Measurements from ENCODE around the gene SIGLEC1. TPM values are rescaled to one million over a fixed set of nuclear protein-coding genes. Genes with fewer than 3 reads are reported as not detected.

The SIGLEC1 gene
- 2.1 TPM for total RNA-seq

DNA sequence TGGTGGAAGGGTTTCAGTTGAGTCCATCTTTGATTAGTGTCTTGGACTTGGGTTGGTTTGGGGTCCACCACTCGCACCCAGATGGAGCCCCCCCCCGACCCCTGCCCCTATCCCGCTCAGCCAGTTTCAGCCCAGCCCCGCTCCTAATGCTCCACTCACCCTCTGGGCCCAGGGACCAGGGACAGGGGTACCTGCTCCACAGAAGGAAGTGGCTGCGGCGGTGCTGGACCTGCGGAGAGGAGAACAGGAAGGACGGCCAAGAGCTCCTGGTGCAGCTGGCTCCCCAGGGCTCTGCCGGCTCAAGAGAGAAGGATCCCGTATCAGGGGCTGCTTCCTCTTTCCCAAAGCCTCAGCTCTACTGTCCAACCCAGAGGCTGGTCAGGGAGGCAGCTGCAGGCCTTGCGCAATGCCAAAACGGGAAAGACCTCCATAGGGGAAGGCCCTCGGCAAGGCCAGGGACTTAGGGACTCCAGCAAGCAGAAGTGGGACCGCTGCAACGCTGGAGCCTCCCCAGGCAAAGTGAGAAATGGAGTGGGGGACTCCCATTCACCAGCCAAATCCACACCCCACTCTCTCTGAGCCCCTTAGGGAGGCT is at the start of gene SIGLEC1:
TSS of gene SIGLEC1 (minus strand) at position 322 of the 595 bp plus-strand sequence. CDS start 5,472 bp downstream, outside the sequence.
- no peaks in the 10 kb centered on the region for H3K9me3 ChIP-seq (ENCODE audit: control insufficient read depth in 3 of 3, low read length in 3 of 3)
- H3K4me3 ChIP-seq (ENCODE audit: low read length in 3 of 3): peak within 1 kb of the TSS in 1 of 3 donors; percentile 3
- no peak within 1 kb of the TSS for H3K27ac ChIP-seq (ENCODE audit: low read depth, low read length)
- H3K4me1 ChIP-seq (ENCODE audit: control insufficient read depth in 3 of 3, insufficient read depth in 3 of 3, low read length in 3 of 3): peaks cover 6 to 22% (median 16%) of the 10 kb centered on the region in 3 donors
- H3K9ac ChIP-seq (ENCODE audit: low read depth in 1 of 3, low read length in 3 of 3): no peak within 1 kb of the TSS
- H3K27me3 ChIP-seq (ENCODE audit: control insufficient read depth in 3 of 3, insufficient read depth in 3 of 3, low read length in 3 of 3): no peaks in the 10 kb centered on the region
- H3K36me3 ChIP-seq (ENCODE audit: control insufficient read depth in 3 of 3, insufficient read depth in 3 of 3, low read length in 3 of 3): no peaks in the 10 kb centered on the region

DNA sequence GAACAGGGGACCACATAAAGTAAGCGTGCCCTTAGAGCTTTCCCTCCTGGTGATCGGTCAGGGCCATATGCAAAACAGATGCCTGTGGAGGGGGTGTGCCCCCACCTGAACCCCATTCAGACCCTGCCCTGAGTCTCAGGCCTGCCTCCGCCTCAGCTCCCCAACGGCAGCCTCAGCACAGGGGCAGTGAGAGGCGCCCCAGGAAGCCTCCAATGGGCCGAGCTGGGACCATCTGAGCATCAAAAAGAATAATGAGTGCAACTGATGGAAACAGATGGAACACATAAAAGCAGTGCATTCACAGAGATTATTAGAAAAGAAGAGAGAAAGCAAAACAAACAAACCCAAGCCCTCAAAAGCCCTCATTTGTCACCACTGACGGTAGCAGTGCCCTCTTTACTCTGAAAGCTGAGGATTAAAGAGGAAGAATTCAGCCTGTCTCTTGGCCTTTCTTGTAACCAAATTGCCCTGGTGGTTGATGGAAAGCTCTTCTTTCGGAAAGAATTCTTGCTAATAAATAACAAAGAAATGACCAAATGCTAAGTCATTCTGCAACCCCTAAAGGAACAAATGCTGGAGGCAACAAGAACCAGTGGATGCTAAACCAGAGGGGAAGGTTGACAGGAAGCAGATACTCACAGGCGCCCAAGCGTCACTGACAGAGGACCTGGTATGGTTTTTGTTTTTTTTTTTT is 48.4 kb upstream of the SIGLEC1 start:
- Histone ChIP-seq H3K27ac (ENCODE audit: low read depth, low read length) (peak overlapping the region; percentile 64), H3K4me3 (ENCODE audit: low read length in 3 of 3) (no peak overlapping the region), H3K9ac (ENCODE audit: low read depth in 1 of 3, low read length in 3 of 3) (no peak overlapping the region), H3K4me1 (ENCODE audit: control insufficient read depth in 3 of 3, insufficient read depth in 3 of 3, low read length in 3 of 3) (peaks cover 3 to 28% (median 14%) of the 10 kb centered on the region in 3 donors), H3K9me3 (ENCODE audit: control insufficient read depth in 3 of 3, low read length in 3 of 3) (no peaks in the 10 kb centered on the region), H3K36me3 (ENCODE audit: control insufficient read depth in 3 of 3, insufficient read depth in 3 of 3, low read length in 3 of 3) (peaks cover 0 to 6% (median 2%) of the 10 kb centered on the region in 3 donors), H3K27me3 (ENCODE audit: control insufficient read depth in 3 of 3, insufficient read depth in 3 of 3, low read length in 3 of 3) (no peaks in the 10 kb centered on the region)

DNA sequence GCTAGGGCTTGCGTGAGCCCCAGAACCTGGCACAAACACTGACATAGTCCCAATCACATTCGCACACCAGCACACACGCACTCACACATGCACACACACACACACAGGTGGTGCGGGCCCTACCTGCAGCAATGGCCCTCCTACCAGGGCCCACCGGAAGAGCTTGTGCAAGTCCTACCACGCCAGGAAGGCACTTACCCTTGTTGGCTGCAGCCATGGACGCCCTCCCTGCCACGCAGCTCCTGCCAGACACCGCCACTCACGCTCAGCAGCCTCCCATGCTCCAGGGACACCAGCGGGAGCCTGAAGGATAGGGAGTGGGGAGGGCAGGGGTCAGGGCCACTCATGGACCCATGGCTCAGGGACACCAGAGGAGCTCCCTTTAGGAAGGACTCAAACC is 47.5 kb upstream of the SIGLEC1 start:
- H3K4me1 ChIP-seq (ENCODE audit: control insufficient read depth in 3 of 3, insufficient read depth in 3 of 3, low read length in 3 of 3): peaks cover 1 to 22% (median 10%) of the 10 kb centered on the region in 3 donors
- no peaks in the 10 kb centered on the region for H3K27me3 ChIP-seq (ENCODE audit: control insufficient read depth in 3 of 3, insufficient read depth in 3 of 3, low read length in 3 of 3)
- peaks cover 0 to 6% (median 4%) of the 10 kb centered on the region in 3 donors for H3K36me3 ChIP-seq (ENCODE audit: control insufficient read depth in 3 of 3, insufficient read depth in 3 of 3, low read length in 3 of 3)
- no peak overlapping the region for H3K9ac ChIP-seq (ENCODE audit: low read depth in 1 of 3, low read length in 3 of 3)
- H3K9me3 ChIP-seq (ENCODE audit: control insufficient read depth in 3 of 3, low read length in 3 of 3): no peaks in the 10 kb centered on the region
- peak overlapping the region; percentile 64 for H3K27ac ChIP-seq (ENCODE audit: low read depth, low read length)
- no peak overlapping the region for H3K4me3 ChIP-seq (ENCODE audit: low read length in 3 of 3)

DNA sequence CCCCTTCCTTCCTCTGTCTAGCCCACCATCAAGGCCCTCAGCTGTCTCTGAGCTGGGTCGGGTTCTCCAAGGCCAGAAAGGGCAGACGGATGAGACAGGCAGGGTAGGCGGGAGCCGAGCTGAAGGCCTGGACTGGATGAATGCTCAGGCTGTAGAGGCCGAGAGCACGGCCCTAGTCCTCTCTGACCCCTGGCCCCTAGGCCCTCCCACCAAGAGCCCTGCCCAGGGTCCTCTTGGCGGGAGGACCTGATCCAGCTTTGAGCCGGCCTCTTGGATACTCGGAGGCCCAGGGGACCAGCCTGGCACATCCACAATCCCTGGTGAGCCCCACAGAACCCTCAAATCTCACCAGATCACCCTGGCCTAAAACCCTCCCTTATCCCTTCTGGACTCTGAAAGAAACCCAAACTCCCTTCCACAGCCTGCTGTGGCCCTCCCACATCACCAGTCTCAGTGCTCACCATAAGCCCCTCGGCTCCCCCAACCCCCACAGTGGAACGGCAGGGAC is 47.0 kb upstream of the SIGLEC1 start:
- peak overlapping the region; percentile 64 for H3K27ac ChIP-seq (ENCODE audit: low read depth, low read length)

DNA sequence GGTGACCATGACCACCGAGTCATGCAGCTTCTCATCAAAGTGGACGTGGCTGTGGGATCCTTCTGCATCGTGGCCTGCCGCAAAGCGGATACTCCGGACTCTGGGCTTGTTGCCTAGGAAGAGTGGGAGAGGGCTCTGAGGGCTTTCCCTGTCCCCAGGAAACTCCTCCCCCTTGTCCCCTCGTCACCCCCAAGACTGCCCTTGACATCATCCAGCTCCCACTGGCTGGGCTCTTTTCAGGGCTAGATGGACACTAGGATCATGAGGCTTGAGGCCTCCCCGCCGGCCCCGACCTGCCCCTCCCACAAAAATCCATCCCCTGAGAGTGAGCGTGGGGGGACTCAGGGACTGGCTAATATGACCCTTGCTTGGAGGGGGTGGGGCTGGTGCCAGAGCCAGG is 46.2 kb upstream of the SIGLEC1 start:
- Histone ChIP-seq H3K9me3 (ENCODE audit: control insufficient read depth in 3 of 3, low read length in 3 of 3) (no peaks in the 10 kb centered on the region), H3K4me3 (ENCODE audit: low read length in 3 of 3) (no peak overlapping the region), H3K9ac (ENCODE audit: low read depth in 1 of 3, low read length in 3 of 3) (no peak overlapping the region), H3K27ac (ENCODE audit: low read depth, low read length) (peak overlapping the region; percentile 64), H3K4me1 (ENCODE audit: control insufficient read depth in 3 of 3, insufficient read depth in 3 of 3, low read length in 3 of 3) (peaks cover 0 to 11% (median 8%) of the 10 kb centered on the region in 3 donors), H3K27me3 (ENCODE audit: control insufficient read depth in 3 of 3, insufficient read depth in 3 of 3, low read length in 3 of 3) (no peaks in the 10 kb centered on the region), H3K36me3 (ENCODE audit: control insufficient read depth in 3 of 3, insufficient read depth in 3 of 3, low read length in 3 of 3) (peaks cover 0 to 7% (median 4%) of the 10 kb centered on the region in 3 donors)

More for the DNA sequence above, 47.0 kb upstream of the SIGLEC1 start:
- Histone ChIP-seq H3K9me3 (ENCODE audit: control insufficient read depth in 3 of 3, low read length in 3 of 3) (no peaks in the 10 kb centered on the region), H3K4me1 (ENCODE audit: control insufficient read depth in 3 of 3, insufficient read depth in 3 of 3, low read length in 3 of 3) (peaks cover 0 to 19% (median 10%) of the 10 kb centered on the region in 3 donors), H3K36me3 (ENCODE audit: control insufficient read depth in 3 of 3, insufficient read depth in 3 of 3, low read length in 3 of 3) (peaks cover 0 to 7% (median 4%) of the 10 kb centered on the region in 3 donors), H3K4me3 (ENCODE audit: low read length in 3 of 3) (no peak overlapping the region), H3K9ac (ENCODE audit: low read depth in 1 of 3, low read length in 3 of 3) (peak overlapping the region in 1 of 3 donors; percentile 16), H3K27me3 (ENCODE audit: control insufficient read depth in 3 of 3, insufficient read depth in 3 of 3, low read length in 3 of 3) (no peaks in the 10 kb centered on the region)

DNA sequence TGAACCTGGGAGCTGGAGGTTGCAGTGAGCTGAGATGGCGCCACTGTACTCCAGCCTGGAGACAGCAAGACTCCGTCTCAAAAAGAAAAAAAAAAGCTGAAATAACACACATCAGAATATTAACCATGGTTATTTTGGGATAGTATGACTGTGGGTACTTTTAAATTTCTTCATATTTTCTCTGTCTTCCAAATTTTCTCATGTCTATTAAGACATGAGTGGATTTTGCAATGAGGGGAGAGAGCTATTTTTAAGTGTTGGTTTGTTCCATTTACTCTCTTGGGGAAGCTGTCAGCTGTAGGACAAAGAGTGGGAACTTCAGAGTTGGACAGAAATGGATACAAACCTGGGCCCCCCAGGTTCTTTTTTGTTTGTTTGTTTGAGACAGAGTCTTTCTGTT is 44.9 kb upstream of the SIGLEC1 start:
- H3K27ac ChIP-seq (ENCODE audit: low read depth, low read length): peak overlapping the region; percentile 27
- peaks cover 0 to 7% (median 4%) of the 10 kb centered on the region in 3 donors for H3K36me3 ChIP-seq (ENCODE audit: control insufficient read depth in 3 of 3, insufficient read depth in 3 of 3, low read length in 3 of 3)
- H3K4me3 ChIP-seq (ENCODE audit: low read length in 3 of 3): no peak overlapping the region
- H3K9ac ChIP-seq (ENCODE audit: low read depth in 1 of 3, low read length in 3 of 3): no peak overlapping the region
- no peaks in the 10 kb centered on the region for H3K27me3 ChIP-seq (ENCODE audit: control insufficient read depth in 3 of 3, insufficient read depth in 3 of 3, low read length in 3 of 3)
- no peaks in the 10 kb centered on the region for H3K9me3 ChIP-seq (ENCODE audit: control insufficient read depth in 3 of 3, low read length in 3 of 3)
- peaks cover 0 to 15% (median 11%) of the 10 kb centered on the region in 3 donors for H3K4me1 ChIP-seq (ENCODE audit: control insufficient read depth in 3 of 3, insufficient read depth in 3 of 3, low read length in 3 of 3)

DNA sequence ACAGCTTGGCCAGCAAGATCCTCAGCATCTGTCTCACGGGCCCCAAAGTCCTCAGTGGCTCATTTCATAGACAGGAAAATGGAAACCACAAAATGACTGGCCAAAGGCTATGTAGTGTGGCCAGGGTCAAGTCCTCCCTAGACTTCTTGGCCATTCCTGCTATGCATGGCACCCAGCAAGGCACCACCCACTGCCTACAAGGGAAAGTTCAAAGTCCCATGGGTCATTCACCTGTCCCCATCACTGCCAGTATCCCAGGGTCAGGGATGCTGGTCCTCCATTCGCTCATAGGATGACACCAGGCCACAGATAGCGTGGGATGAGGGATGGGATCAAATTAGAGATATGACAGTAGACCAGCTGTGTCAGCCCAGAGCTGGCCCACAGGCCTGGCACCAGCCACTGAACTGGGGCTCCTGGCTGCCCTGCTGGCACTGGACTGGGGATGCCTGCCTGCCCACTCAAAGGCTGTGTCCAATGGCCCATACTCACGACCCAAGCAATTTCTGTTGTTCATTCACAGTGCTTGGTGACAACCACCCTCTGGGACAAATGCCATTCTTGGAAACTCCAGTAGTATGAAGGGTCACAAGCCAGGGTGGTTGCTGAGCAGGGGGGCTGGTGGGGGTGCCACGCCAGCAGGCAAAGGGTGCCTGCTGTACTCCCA is 43.5 kb upstream of the SIGLEC1 start:
- Histone ChIP-seq H3K9ac (ENCODE audit: low read depth in 1 of 3, low read length in 3 of 3) (no peak overlapping the region), H3K4me3 (ENCODE audit: low read length in 3 of 3) (no peak overlapping the region), H3K4me1 (ENCODE audit: control insufficient read depth in 3 of 3, insufficient read depth in 3 of 3, low read length in 3 of 3) (peaks cover 0 to 20% (median 11%) of the 10 kb centered on the region in 3 donors), H3K27me3 (ENCODE audit: control insufficient read depth in 3 of 3, insufficient read depth in 3 of 3, low read length in 3 of 3) (peaks cover 0 to 5% (median 3%) of the 10 kb centered on the region in 3 donors), H3K27ac (ENCODE audit: low read depth, low read length) (no peak overlapping the region), H3K9me3 (ENCODE audit: control insufficient read depth in 3 of 3, low read length in 3 of 3) (no peaks in the 10 kb centered on the region), H3K36me3 (ENCODE audit: control insufficient read depth in 3 of 3, insufficient read depth in 3 of 3, low read length in 3 of 3) (peaks cover 0 to 11% (median 4%) of the 10 kb centered on the region in 3 donors)

DNA sequence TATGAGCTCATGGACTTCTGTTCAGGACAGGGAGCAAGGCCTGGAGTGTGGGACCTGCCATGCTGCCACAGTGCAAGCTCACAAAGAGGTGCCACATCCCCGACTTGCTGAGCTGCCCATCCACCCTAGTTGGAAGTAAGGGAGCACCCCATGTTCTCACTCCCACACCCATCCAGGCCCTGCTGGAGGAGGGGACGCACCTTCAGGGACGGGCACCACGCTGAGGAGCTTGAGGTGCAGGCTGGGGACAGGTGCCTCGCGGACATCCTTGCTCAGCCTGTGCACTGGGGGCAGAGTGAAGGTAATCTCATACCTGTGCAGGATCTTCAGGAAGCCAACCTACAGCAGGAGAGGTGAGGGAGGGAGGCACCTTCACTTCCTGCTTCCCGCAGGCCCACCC is 42.9 kb upstream of the SIGLEC1 start:
- H3K4me1 ChIP-seq (ENCODE audit: control insufficient read depth in 3 of 3, insufficient read depth in 3 of 3, low read length in 3 of 3): peaks cover 0 to 16% (median 11%) of the 10 kb centered on the region in 3 donors
- peaks cover 3 to 11% (median 4%) of the 10 kb centered on the region in 3 donors for H3K27me3 ChIP-seq (ENCODE audit: control insufficient read depth in 3 of 3, insufficient read depth in 3 of 3, low read length in 3 of 3)
- H3K4me3 ChIP-seq (ENCODE audit: low read length in 3 of 3): no peak overlapping the region
- no peak overlapping the region for H3K9ac ChIP-seq (ENCODE audit: low read depth in 1 of 3, low read length in 3 of 3)
- no peaks in the 10 kb centered on the region for H3K9me3 ChIP-seq (ENCODE audit: control insufficient read depth in 3 of 3, low read length in 3 of 3)
- H3K36me3 ChIP-seq (ENCODE audit: control insufficient read depth in 3 of 3, insufficient read depth in 3 of 3, low read length in 3 of 3): peaks cover 0 to 16% (median 4%) of the 10 kb centered on the region in 3 donors
- H3K27ac ChIP-seq (ENCODE audit: low read depth, low read length): no peak overlapping the region

DNA sequence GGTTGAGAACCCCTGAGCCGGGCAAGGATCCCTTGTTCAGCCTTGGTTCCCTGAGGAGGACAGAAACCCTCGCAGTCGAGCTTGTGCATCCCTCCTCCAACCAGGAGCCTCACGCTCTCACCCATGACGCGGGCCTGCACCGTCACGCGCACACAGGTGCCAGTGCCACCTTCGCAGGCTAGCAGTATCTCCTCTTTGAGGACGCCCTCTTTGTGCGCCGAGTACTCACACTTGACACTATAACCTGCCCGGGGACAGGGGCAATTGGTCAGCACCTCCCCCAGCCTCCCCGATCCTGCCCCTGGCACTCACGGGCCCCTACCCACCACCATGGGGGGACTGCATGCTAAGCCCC is 41.9 kb upstream of the SIGLEC1 start:
- Histone ChIP-seq H3K27me3 (ENCODE audit: control insufficient read depth in 3 of 3, insufficient read depth in 3 of 3, low read length in 3 of 3) (peaks cover 8 to 19% (median 14%) of the 10 kb centered on the region in 3 donors), H3K36me3 (ENCODE audit: control insufficient read depth in 3 of 3, insufficient read depth in 3 of 3, low read length in 3 of 3) (peaks cover 0 to 16% (median 4%) of the 10 kb centered on the region in 3 donors), H3K27ac (ENCODE audit: low read depth, low read length) (no peak overlapping the region), H3K9me3 (ENCODE audit: control insufficient read depth in 3 of 3, low read length in 3 of 3) (no peaks in the 10 kb centered on the region), H3K4me1 (ENCODE audit: control insufficient read depth in 3 of 3, insufficient read depth in 3 of 3, low read length in 3 of 3) (peaks cover 0 to 13% (median 11%) of the 10 kb centered on the region in 3 donors), H3K9ac (ENCODE audit: low read depth in 1 of 3, low read length in 3 of 3) (no peak overlapping the region), H3K4me3 (ENCODE audit: low read length in 3 of 3) (no peak overlapping the region)
